Forelimb muscle (tissue), 1 donor: ENCODE data around the gene LMBR1L. TPM values are rescaled to one million over a fixed set of nuclear protein-coding genes. Genes with fewer than 3 reads are reported as not detected.
"Not testable (repeated sequence)": the region's sequence is repeated elsewhere in the genome, so short reads cannot be mapped to it uniquely, and the experiment has no call there.

Experiments
- DNase-seq: peaks from one replicate; pipeline ENCODE4 v3.0.0-alpha.2; 2013; ENCODE audit warnings: low read depth
- polyA plus RNA-seq: library from polyadenylated mRNA; unstranded; fragments of 120-200 nt; gene quantifications from one replicate; pipeline ENCODE4 v1.2.1, GENCODE V29; 2013; ENCODE audit not compliant: insufficient read length

The LMBR1L gene
- 43.8 TPM for polyA plus RNA-seq

- peak; percentile 97 for DNase-seq
Observed at GRCh38 chr12:49110464-49111155, at the start of gene LMBR1L. Gene LMBR1L (minus strand): TSS chr12:49110847. CDS start chr12:49110555, 292 bp downstream.

- no peak for DNase-seq
Observed at GRCh38 chr12:49160399-49160798, 49.8 kb upstream of the LMBR1L start.

- no peak for DNase-seq
Observed at GRCh38 chr12:49154221-49154620, 43.6 kb upstream of the LMBR1L start.

GRCh38 chr12:49147384-49147783, 36.7 kb upstream of the LMBR1L start:
- DNase-seq: no peak

GRCh38 chr12:49146406-49146805, 35.8 kb upstream of the LMBR1L start:
- no peak for DNase-seq

- DNase-seq: no peak
Observed at GRCh38 chr12:49144384-49144783, 33.7 kb upstream of the LMBR1L start.

GRCh38 chr12:49138999-49139398, 28.4 kb upstream of the LMBR1L start:
- DNase-seq: no peak

GRCh38 chr12:49138587-49138986, 27.9 kb upstream of the LMBR1L start:
- DNase-seq: no peak

- no peak for DNase-seq
Observed at GRCh38 chr12:49137476-49137875, 26.8 kb upstream of the LMBR1L start.

- DNase-seq: not testable (repeated sequence)
Observed at GRCh38 chr12:49136997-49137396, 26.4 kb upstream of the LMBR1L start.

- DNase-seq: no peak
Observed at GRCh38 chr12:49133590-49133989, 22.9 kb upstream of the LMBR1L start.

GRCh38 chr12:49133014-49133413, 22.4 kb upstream of the LMBR1L start:
- no peak for DNase-seq

GRCh38 chr12:49131894-49132461, 21.3 kb upstream of the LMBR1L start:
- peak; percentile 25 for DNase-seq

GRCh38 chr12:49131051-49131893, 20.6 kb upstream of the LMBR1L start, which contains the start of gene TUBA1B:
Gene TUBA1B (minus strand): TSS chr12:49131395. CDS start chr12:49131300, 95 bp downstream.
- peak; percentile 71 for DNase-seq

- peak; percentile 93 for DNase-seq
Observed at GRCh38 chr12:49130151-49131050, 19.8 kb upstream of the LMBR1L start.

GRCh38 chr12:49129332-49130150, 18.9 kb upstream of the LMBR1L start:
- no peak for DNase-seq

GRCh38 chr12:49127971-49128370, 17.3 kb upstream of the LMBR1L start:
- DNase-seq: not testable (repeated sequence)

GRCh38 chr12:49126852-49127763, 16.5 kb upstream of the LMBR1L start:
- DNase-seq: no peak

GRCh38 chr12:49121047-49121696, 10.5 kb upstream of the LMBR1L start:
- no peak for DNase-seq
